Upper lobe of right lung (tissue), 1 donor: ENCODE data around the gene NCEH1. TPM values are rescaled to one million over a fixed set of nuclear protein-coding genes. Genes with fewer than 3 reads are reported as not detected.

Experiments used
- ATAC-seq: fragments of 200-7000 bp; cut with Tn5 transposase; one replicate; pipeline ENCODE4 v1.9.1; 2020; ENCODE audit warnings: mild to moderate bottlenecking, moderate library complexity
- DNase-seq: peaks from one replicate; pipeline ENCODE4 v3.0.0-alpha.2; 2020
- H3K27ac ChIP-seq: fragments of 200-600 bp; one replicate; pipeline ENCODE4 v1.8.0; 2022
- H3K27me3 ChIP-seq: fragments of 200-600 bp; one replicate; pipeline ENCODE4 v1.8.0; 2022; ENCODE audit warnings: mild to moderate bottlenecking
- H3K36me3 ChIP-seq: fragments of 200-600 bp; one replicate; pipeline ENCODE4 v1.8.0; 2022
- H3K4me1 ChIP-seq: fragments of 200-600 bp; one replicate; pipeline ENCODE4 v1.8.0; 2022
- H3K4me3 ChIP-seq: fragments of 200-600 bp; one replicate; pipeline ENCODE4 v1.8.0; 2022; ENCODE audit warnings: mild to moderate bottlenecking
- H3K9me3 ChIP-seq: fragments of 200-600 bp; one replicate; pipeline ENCODE4 v1.8.0; 2022
- intact Hi-C: fragments of 100-400 bp; cut with DNase I; formaldehyde crosslinking; loops from one replicate; pipeline ENCODE4 v1.11.0; 2022
- total RNA-seq: library from RNA; stranded (reverse); fragmentation: NEBNext Ultra II Directional; extraction: Animal tissue kit (Norgen Biotek cat#: 25700); gene quantifications from one replicate; pipeline ENCODE4 v1.2.1, GENCODE V29; 2021
- TF ChIP-seq, protein P1 (sequence below): fragments of 200-600 bp; IDR thresholded peaks from one replicate; pipeline ENCODE4 v1.8.0; 2022; ENCODE audit warnings: antibody characterized with exemption
- donor health status: DM: no; HTN: yes; CAD: no; lungs with severe emphysema.

The NCEH1 gene
- total RNA-seq, 1 donor from 2014 or later = 62.1 TPM

DNA sequence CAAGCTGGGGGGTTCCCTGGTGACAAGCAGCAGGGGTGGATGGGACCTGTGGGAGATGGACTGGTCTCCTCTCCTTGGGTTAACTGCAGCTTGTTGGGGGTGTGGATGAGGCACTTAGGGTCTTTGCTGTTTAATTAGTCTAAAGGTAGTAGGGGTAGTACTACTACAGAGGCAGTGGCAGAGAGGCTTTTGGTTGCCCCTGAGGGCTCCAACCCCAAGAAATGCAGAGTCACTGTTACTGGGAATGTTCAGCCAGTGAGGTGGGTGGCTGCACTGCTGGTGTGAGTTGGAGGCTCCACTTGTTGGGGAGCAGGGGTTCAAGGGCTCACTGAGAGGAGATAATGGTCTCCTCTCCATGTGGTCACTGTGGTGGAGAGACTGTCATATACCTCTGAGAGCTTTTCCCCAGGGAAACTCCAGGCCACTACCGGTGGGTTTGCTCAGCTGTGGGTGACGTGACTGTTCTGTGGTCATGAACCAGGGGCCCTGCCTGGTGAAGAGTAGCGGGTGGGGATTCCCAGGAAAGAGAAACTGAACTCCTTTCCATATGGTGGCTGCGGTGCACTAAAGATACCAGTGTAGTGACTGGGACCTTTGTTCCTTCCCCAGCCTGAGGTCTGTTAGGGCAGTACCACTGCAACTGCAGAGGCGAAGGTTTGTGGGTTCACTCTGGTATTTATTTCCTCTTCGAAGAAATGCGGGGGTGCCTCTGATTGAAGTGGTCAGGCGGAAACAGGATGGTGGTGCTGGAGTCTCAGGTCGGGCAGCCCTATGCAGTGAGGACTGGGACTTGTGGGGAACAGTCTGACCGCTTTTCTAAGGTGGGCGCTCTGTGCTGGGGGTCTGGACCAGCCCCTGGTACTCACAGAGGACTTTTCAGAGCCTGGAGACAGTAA is 118.7 kb downstream of the NCEH1 start:
- ATAC-seq = peak; percentile 72
- TF ChIP-seq, protein P1, sequence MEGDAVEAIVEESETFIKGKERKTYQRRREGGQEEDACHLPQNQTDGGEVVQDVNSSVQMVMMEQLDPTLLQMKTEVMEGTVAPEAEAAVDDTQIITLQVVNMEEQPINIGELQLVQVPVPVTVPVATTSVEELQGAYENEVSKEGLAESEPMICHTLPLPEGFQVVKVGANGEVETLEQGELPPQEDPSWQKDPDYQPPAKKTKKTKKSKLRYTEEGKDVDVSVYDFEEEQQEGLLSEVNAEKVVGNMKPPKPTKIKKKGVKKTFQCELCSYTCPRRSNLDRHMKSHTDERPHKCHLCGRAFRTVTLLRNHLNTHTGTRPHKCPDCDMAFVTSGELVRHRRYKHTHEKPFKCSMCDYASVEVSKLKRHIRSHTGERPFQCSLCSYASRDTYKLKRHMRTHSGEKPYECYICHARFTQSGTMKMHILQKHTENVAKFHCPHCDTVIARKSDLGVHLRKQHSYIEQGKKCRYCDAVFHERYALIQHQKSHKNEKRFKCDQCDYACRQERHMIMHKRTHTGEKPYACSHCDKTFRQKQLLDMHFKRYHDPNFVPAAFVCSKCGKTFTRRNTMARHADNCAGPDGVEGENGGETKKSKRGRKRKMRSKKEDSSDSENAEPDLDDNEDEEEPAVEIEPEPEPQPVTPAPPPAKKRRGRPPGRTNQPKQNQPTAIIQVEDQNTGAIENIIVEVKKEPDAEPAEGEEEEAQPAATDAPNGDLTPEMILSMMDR = no peak
- H3K4me1 ChIP-seq = peaks cover 36% of the 10 kb centered on the region
- peak overlapping the region; percentile 28 for H3K27ac ChIP-seq
- no peak overlapping the region for H3K4me3 ChIP-seq
- H3K36me3 ChIP-seq = no peaks in the 10 kb centered on the region
- H3K9me3 ChIP-seq = no peaks in the 10 kb centered on the region
- DNase-seq = no peak
- H3K27me3 ChIP-seq = no peaks in the 10 kb centered on the region
- intact Hi-C loops = loop anchor here (10.0 kb wide), 1 partner anchor 77 kb away; no protein-coding TSS in a partner anchor

DNA sequence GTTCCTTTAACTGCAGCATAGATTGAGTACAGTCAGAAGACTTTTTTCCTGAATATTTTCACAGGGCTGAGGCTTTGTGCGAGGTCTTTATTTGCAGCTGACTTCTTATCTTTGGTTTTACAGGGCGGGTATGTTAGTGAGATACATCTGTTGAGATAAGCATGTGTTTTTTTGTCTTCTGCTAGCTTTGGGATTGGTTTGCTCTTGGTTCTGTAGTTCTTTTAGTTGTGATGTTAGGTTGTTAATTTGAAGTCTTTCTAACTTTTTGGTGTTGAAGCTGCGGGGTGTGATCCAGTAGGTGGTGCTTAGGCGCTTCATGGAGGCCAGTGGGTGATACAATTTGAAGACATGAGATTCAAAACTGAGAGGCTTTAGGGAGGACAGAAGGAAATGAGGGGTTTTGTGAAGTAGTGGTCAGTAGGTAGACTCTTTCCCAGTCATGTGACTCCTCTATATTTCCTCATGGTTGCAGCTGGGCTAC is 119.7 kb downstream of the NCEH1 start:
- ATAC-seq (no peak), DNase-seq (no peak)
- intact Hi-C loops = loop anchor here (10.0 kb wide), 1 partner anchor 76 kb away; no protein-coding TSS in a partner anchor
- H3K9me3 ChIP-seq = no peaks in the 10 kb centered on the region
- H3K4me1 ChIP-seq = peaks cover 42% of the 10 kb centered on the region
- TF ChIP-seq, protein P1 = no peak
- H3K4me3 ChIP-seq = no peak overlapping the region
- no peaks in the 10 kb centered on the region for H3K36me3 ChIP-seq
- no peaks in the 10 kb centered on the region for H3K27me3 ChIP-seq
- H3K27ac ChIP-seq = peak overlapping the region; percentile 28

DNA sequence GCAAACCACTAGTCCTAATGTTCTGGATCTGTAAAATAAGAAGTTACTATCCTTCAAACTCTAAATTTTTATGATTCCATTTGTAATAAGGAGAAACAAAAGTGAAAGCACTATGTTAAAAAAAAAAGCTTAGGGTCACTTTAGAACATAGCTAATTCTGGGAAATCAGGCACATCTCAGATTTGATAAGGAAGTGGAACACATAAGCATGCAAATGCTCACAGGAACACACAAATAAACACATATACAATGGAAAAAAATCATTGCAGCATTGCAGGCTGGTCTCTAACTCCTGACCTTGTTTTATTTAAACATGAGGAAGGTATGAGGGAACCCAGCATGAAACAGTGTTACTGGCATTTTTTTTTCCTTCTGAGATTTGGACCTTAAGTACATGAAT is 124.4 kb downstream of the NCEH1 start:
- ATAC-seq = peak; percentile 70
- Histone ChIP-seq H3K9me3 (no peaks in the 10 kb centered on the region), H3K27ac (peak overlapping the region; percentile 73), H3K27me3 (no peaks in the 10 kb centered on the region), H3K4me1 (peaks cover 17% of the 10 kb centered on the region), H3K36me3 (no peaks in the 10 kb centered on the region), H3K4me3 (no peak overlapping the region)
- no peak for DNase-seq
- intact Hi-C loops = no loop called here
- TF ChIP-seq, protein P1 = no peak

DNA sequence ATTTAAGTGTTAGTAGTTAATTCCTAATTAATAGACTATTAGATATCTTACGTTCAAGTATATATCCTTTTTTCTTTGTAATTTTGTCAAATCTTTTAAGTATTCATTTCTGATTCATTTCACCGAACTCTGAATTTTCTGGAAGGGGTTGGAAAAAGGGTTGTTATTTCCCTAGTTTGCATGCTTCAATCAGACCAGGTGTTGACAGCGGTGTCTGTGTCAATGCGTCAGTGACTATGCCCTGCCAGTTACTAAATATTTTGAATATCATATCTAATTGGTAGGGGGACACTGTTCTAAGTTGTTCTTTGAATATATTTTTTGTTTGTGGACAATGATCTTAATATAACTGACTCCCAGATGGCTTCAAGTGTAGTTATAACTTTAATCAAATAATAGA is 124.9 kb downstream of the NCEH1 start:
- TF ChIP-seq, protein P1 = no peak
- ATAC-seq (no peak), DNase-seq (no peak)
- peaks cover 22% of the 10 kb centered on the region for H3K4me1 ChIP-seq
- no peaks in the 10 kb centered on the region for H3K27me3 ChIP-seq
- no peaks in the 10 kb centered on the region for H3K36me3 ChIP-seq
- no peak overlapping the region for H3K4me3 ChIP-seq
- H3K27ac ChIP-seq = peak overlapping the region; percentile 73
- no peaks in the 10 kb centered on the region for H3K9me3 ChIP-seq
- intact Hi-C loops = no loop called here

- no peak overlapping the region for H3K27ac ChIP-seq
These were observed 128.2 kb downstream of the NCEH1 start for GRCh38 chr3:172582712-172583111.

More at GRCh38 chr3:172582712-172583111, 128.2 kb downstream of the NCEH1 start:
- intact Hi-C loops = no loop called here
- TF ChIP-seq, protein P1 = no peak
- Histone ChIP-seq H3K9me3 (no peaks in the 10 kb centered on the region), H3K27me3 (no peaks in the 10 kb centered on the region), H3K4me1 (peaks cover 46% of the 10 kb centered on the region), H3K4me3 (no peak overlapping the region), H3K36me3 (no peaks in the 10 kb centered on the region)
- DNase-seq (no peak), ATAC-seq (no peak)
